K562 treated with DMSO at 1 percent for 24 hours (cell line): ENCODE measurements around the gene CLBA1. TPM values are rescaled to one million over a fixed set of nuclear protein-coding genes. Genes with fewer than 3 reads are reported as not detected.

Experiments used
- total RNA-seq: library from RNA; unstranded; fragments of 300-600 nt; gene quantifications from 2 replicates; pipeline ENCODE4 v1.2.3, GENCODE V29; 2022; ENCODE audit warnings: low read depth; ENCODE audit not compliant: insufficient read depth

Gene CLBA1
- 3.0 and 3.5 TPM in 2 replicates for total RNA-seq

DNA sequence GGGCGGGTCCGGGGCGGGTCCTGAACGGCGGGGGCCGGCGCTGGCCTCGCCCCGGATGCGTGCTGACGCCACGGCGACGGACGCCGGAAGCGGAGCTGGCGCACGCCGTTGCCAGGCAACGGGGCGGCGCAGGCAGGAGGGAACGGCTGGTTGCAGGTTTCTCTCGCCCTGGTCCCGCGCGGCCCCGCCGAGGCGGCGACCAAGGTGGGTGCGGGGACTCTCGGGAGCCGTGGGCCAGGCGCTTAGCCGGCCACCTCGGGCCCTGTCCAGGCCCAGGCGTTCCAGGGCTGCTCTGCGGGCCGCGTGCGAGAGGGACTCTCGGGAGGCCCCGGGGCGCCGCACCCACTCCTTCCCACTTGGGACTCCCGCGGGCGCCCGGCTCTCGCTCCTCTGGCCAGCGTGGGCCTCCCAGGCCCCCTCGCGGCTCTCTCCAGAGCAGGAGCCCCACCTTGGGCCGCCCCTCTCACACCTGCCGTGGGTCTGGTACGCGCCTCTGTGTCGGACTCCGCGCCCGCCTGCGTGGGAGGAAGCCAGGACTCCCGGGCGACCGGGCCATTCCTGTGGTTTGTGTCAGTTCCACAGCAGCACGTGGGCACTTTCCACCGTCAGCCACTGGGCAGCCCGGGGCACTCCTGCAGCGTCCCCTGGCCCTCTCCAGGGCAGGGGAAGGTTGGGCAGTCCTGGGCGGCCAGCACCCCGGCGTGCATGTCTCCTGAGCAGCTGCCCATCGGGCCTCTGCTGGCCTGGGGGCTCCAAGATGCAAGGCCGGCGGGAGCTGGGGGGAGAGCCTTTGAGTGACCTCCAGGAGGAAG, at the start of gene CLBA1:
Gene CLBA1, plus strand, starts transcription at position 114 of the 812 bp plus-strand sequence. Its CDS starts 644 bp downstream, at position 758.

GRCh38 chr14:104977681-104978653, 7.6 kb upstream of the CLBA1 start, which contains the start of gene AHNAK2:
Gene AHNAK2 (minus strand): TSS chr14:104978374. CDS start chr14:104978237, 137 bp downstream.

DNA sequence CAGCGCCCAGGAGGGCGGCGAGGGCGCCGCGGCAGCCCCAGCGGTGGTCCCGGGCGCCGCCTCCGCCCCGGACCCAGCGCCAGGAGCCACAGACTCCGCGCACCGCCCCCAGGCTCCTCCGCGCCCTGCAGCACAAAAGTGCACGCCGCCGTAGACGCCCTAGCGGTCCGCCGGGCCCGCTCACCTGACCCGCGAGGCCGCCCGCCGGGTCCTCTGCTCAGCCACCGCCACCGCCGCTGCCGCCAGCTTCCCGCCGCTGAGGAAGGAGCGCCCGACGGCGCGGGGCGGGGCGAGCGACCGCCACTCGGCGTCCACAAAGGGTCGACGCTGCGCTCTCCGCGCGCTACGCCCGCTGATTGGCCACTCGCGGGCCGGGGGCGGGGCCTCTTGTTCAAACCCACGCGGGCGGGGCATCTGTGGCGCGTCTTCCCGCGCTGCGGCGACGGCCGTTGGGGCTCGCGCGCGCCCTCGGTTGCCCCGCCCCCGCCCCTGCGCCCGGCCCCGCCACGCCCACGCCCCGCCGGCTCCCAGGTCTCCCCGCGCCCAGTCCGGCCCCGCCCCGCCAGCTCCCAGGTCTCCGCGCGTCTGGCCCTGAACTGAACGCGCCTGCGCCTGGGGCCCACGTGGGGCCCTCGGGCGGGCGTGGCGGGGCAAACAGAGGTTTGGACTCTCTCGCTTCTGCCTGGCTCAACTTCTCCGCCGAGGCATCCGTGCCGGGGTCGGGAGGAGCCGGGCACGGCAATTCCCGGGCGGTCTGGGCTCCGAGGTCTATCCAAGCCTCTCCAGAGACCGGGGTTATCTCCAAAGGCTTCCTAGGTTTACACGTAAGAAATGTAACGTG, 35.4 kb downstream of the CLBA1 start, which contains the start of gene CDCA4:
Gene CDCA4, minus strand, starts transcription at position 269 of the 841 bp plus-strand sequence. CDS start 9,154 bp downstream, outside the sequence.

Other genes with a start within 250 kb of the CLBA1 start
- gene SIVA1, start 232.6 kb upstream of the CLBA1 start, total RNA-seq = 152 and 169 TPM in 2 replicates
- gene AKT1, start 190.0 kb upstream of the CLBA1 start, total RNA-seq = 123 and 125 TPM in 2 replicates
- gene ZBTB42, start 184.7 kb upstream of the CLBA1 start, total RNA-seq = 12.2 and 13.7 TPM in 2 replicates
- 6.0 and 6.9 TPM in 2 replicates for gene CEP170B, start 120.5 kb upstream of the CLBA1 start, total RNA-seq
- 0.25 and 0.29 TPM in 2 replicates for gene PLD4, start 60.9 kb upstream of the CLBA1 start, total RNA-seq
- 0.05 and 0.20 TPM in 2 replicates for gene AHNAK2, start 7.4 kb upstream of the CLBA1 start, total RNA-seq
- gene CDCA4, start 35.3 kb downstream of the CLBA1 start, total RNA-seq = 41.0 and 44.4 TPM in 2 replicates
- 2.7 and 3.0 TPM in 2 replicates for gene GPR132, start 79.6 kb downstream of the CLBA1 start, total RNA-seq
- gene JAG2, start 183.0 kb downstream of the CLBA1 start, total RNA-seq = 10.1 and 11.9 TPM in 2 replicates
- 31.7 and 38.6 TPM in 2 replicates for gene NUDT14, start 195.5 kb downstream of the CLBA1 start, total RNA-seq